ENCODE results near the gene RAD21L1. TPM values are rescaled to one million over a fixed set of nuclear protein-coding genes. Genes with fewer than 3 reads are reported as not detected.

Gene RAD21L1
- total RNA-seq, 4 donors from 2014 or later = not detected

DNA sequence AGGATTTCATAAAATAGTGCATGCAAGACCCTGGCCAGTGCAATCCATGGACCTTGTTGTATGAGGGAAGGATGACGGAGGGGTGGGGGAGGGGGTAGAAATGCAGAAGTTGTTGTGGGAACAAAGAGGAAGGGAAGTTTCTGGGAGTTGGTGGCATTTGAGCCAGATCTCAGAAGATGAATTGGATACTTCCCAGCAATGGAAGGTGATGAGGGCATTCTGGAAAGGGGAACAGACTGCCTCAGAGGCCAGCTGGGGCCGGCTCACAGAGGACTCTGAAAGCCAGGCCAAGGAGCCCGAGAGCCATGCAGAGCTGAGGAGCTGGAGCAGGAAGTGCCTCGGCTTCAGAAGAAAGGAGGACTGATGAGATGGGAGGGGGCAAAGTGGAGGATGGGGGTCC lies 43.7 kb upstream of the RAD21L1 start:
- intact Hi-C loops (cut with DNase I) = no loop called here
- Histone ChIP-seq H3K36me3 (peaks cover 0 to 7% (median 2%) of the 10 kb centered on the region in 4 donors), H3K4me3 (no peak overlapping the region), H3K9me3 (no peaks in the 10 kb centered on the region), H3K27me3 (peaks cover 0 to 38% (median 20%) of the 10 kb centered on the region in 4 donors), H3K4me1 (peaks cover 9 to 20% (median 19%) of the 10 kb centered on the region in 4 donors), H3K27ac (replicated peaks in 1 of 4) (no peak overlapping the region)
- no peak for DNase-seq (ENCODE audit: extremely low spot score)
- TF ChIP-seq, protein P1, sequence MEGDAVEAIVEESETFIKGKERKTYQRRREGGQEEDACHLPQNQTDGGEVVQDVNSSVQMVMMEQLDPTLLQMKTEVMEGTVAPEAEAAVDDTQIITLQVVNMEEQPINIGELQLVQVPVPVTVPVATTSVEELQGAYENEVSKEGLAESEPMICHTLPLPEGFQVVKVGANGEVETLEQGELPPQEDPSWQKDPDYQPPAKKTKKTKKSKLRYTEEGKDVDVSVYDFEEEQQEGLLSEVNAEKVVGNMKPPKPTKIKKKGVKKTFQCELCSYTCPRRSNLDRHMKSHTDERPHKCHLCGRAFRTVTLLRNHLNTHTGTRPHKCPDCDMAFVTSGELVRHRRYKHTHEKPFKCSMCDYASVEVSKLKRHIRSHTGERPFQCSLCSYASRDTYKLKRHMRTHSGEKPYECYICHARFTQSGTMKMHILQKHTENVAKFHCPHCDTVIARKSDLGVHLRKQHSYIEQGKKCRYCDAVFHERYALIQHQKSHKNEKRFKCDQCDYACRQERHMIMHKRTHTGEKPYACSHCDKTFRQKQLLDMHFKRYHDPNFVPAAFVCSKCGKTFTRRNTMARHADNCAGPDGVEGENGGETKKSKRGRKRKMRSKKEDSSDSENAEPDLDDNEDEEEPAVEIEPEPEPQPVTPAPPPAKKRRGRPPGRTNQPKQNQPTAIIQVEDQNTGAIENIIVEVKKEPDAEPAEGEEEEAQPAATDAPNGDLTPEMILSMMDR (IDR thresholded peaks at IDR 0.05) = no peak
- TF ChIP-seq POLR2A (IDR thresholded peaks at IDR 0.05; ENCODE audit: low read depth) (no peak), EP300 (IDR thresholded peaks at IDR 0.05) (no peak), POLR2AphosphoS5 (IDR thresholded peaks at IDR 0.05) (no peak)
- WGBS = 55% methylated on average over 4 of the region's 4 CpGs

DNA sequence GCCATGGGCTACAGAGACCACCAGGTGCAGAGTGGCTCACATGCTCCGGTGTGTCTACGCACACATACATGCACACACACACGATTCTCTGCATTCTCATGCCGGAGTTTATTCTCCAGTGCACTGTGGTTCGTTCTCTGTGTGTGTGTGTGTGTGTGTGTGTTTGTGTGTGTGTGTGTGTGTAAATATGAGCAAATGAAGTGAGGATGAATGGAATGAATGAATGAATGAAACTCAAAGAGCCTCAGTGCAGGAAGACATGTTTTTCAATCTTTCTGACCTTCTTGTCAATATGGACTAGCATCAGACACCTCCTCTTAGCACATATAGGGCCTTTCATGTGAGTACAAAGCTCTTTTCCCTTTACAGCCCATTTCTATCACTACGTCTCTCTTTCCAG lies 42.7 kb upstream of the RAD21L1 start:
- no peak overlapping the region for H3K4me3 ChIP-seq
- WGBS = 70% methylated on average over 6 of the region's 6 CpGs
- H3K36me3 ChIP-seq = peaks cover 0 to 7% (median 0%) of the 10 kb centered on the region in 4 donors
- peaks cover 0 to 46% (median 20%) of the 10 kb centered on the region in 4 donors for H3K27me3 ChIP-seq
- no peak for DNase-seq (ENCODE audit: extremely low spot score)
- H3K4me1 ChIP-seq = peaks cover 12 to 20% (median 19%) of the 10 kb centered on the region in 4 donors
- intact Hi-C loops (cut with DNase I) = no loop called here
- no peak for TF ChIP-seq POLR2AphosphoS5 (IDR thresholded peaks at IDR 0.05)
- no peak overlapping the region for H3K27ac ChIP-seq (replicated peaks in 1 of 4)
- H3K9me3 ChIP-seq = no peaks in the 10 kb centered on the region

DNA sequence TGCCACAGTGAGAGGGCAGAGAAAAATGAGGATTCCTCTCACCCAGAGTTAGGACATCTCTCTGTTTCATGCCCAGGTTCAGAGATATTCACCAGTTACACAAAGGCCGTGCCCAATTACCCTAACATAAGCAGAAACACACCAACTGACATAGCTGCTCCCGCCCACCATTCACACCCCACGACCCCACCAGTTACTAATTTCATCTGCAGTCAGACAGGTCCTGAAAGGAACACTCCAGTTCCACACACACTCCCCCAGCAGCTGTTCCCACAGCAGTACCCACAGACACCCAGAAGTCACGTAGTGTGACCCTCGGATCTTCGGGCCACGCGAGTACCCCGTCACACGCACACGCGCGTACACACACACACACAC lies 41.6 kb upstream of the RAD21L1 start:
- Histone ChIP-seq H3K27ac (replicated peaks in 1 of 4) (no peak overlapping the region), H3K36me3 (peaks cover 0 to 7% (median 0%) of the 10 kb centered on the region in 4 donors), H3K27me3 (peaks cover 0 to 54% (median 20%) of the 10 kb centered on the region in 4 donors), H3K9me3 (no peaks in the 10 kb centered on the region), H3K4me1 (peaks cover 12 to 20% (median 19%) of the 10 kb centered on the region in 4 donors), H3K4me3 (peak overlapping the region in 2 of 4 donors; percentile 50 to 54)
- DNase-seq (ENCODE audit: extremely low spot score) = no peak
- intact Hi-C loops (cut with DNase I) = no loop called here
- TF ChIP-seq POLR2A (IDR thresholded peaks at IDR 0.05; ENCODE audit: low read depth) (no peak), POLR2AphosphoS5 (IDR thresholded peaks at IDR 0.05) (no peak), EP300 (IDR thresholded peaks at IDR 0.05) (no peak)
- TF ChIP-seq, protein P1 (IDR thresholded peaks at IDR 0.05) = no peak
- WGBS = 39% methylated on average over 13 of the region's 13 CpGs

DNA sequence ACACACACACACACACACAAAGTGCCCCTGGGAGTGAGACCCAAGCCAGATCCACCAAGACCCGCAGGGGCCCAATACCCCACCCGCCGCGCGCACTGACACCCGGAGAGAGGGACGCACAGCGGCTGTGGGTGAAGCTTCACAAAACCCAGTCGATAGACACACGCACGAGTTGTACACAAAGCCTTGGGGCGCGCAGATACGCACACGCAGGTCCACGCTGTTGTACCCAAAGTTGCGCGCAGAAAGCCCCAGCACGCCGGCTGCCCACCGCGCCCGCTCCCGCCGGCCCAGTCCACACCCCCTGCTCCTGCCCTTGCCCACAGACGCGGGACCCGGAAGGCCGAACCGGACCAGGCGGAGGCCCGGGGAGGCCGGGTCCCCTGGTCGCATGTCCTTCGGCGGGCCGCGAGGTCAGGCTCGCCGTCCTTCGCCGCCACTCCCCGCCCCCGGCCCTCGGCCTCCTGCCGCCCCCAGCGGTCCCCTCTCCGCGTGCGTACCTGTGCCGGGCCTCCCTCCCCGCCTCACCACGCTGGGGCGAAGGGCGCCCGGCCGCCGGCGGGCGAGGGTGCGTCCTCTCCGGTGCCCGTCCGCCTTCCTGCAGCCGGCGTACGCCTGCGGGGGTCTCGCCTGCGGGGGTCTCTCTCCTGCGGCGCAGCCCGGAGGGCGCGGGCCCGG lies 41.1 kb upstream of the RAD21L1 start, which contains the start of gene TMEM74B:
Gene TMEM74B, minus strand, starts transcription at position 344 of the 678 bp plus-strand sequence. CDS start 1,180 bp downstream, outside the sequence.
- no peak within 1 kb of the TSS for H3K27ac ChIP-seq (replicated peaks in 1 of 4)
- H3K27me3 ChIP-seq = peaks cover 0 to 57% (median 20%) of the 10 kb centered on the region in 4 donors
- H3K36me3 ChIP-seq = peaks cover 0 to 7% (median 0%) of the 10 kb centered on the region in 4 donors
- intact Hi-C loops (cut with DNase I) = no loop called here
- TF ChIP-seq EP300 (IDR thresholded peaks at IDR 0.05) (no peak), POLR2A (IDR thresholded peaks at IDR 0.05; ENCODE audit: low read depth) (no peak), POLR2AphosphoS5 (IDR thresholded peaks at IDR 0.05) (no peak)
- TF ChIP-seq, protein P1 (IDR thresholded peaks at IDR 0.05) = no peak
- no peak for DNase-seq (ENCODE audit: extremely low spot score)
- peaks cover 12 to 20% (median 19%) of the 10 kb centered on the region in 4 donors for H3K4me1 ChIP-seq
- no peaks in the 10 kb centered on the region for H3K9me3 ChIP-seq
- 0% methylated on average over 22 of the region's 76 CpGs for WGBS
- peak within 1 kb of the TSS; percentile 49 to 62 (median 52) for H3K4me3 ChIP-seq

DNA sequence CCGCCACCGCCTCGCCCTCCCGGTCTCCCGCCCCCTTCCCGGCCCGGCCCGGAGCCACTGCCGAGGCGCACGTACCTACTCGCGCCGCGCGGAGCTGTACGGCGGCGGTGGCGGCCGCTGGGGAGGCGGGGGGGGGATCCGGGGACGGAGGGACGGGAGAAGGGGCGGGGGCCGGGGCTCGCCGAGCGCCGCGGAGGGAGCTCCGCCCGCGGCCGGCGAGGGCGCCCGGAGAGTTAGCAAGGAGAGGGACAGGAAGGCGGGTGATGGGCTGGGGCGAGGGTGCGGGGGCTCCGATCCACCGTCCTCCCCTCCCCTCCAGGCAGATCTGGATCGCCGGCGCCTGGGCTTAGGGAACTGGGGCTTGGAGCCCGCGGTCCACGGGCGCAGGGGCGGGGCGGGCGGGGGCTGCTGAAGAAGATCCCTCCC lies 40.5 kb upstream of the RAD21L1 start:
- TF ChIP-seq, protein P1 (IDR thresholded peaks at IDR 0.05) = no peak
- TF ChIP-seq POLR2AphosphoS5 (IDR thresholded peaks at IDR 0.05) = no peak
- no peak for TF ChIP-seq EP300 (IDR thresholded peaks at IDR 0.05)
- no peak for TF ChIP-seq POLR2A (IDR thresholded peaks at IDR 0.05; ENCODE audit: low read depth)
- intact Hi-C loops (cut with DNase I) = no loop called here
- Histone ChIP-seq H3K27ac (replicated peaks in 1 of 4) (no peak overlapping the region), H3K4me3 (peak overlapping the region; percentile 49 to 62 (median 52)), H3K4me1 (peaks cover 12 to 20% (median 19%) of the 10 kb centered on the region in 4 donors), H3K27me3 (peaks cover 0 to 57% (median 20%) of the 10 kb centered on the region in 4 donors), H3K36me3 (peaks cover 0 to 7% (median 0%) of the 10 kb centered on the region in 4 donors), H3K9me3 (no peaks in the 10 kb centered on the region)
- no peak for DNase-seq (ENCODE audit: extremely low spot score)
- no CpG with 5 or more reads among the region's 54 CpGs for WGBS

Data from esophagus muscularis mucosa (tissue), 4 donors.